GM18498 (cell line): ENCODE results near the gene JAG2.
"Not testable (repeated sequence)": the region's sequence is repeated elsewhere in the genome, so short reads cannot be mapped to it uniquely, and the experiment has no call there.

Experiments
- ATAC-seq: cut with Tn5 transposase; IDR thresholded peaks from one replicate; pipeline ENCODE4 v1.9.1; 2021; ENCODE audit warnings: mild to moderate bottlenecking, moderate library complexity; ENCODE audit not compliant: unreplicated experiment

The JAG2 gene

GRCh38 chr14:105123064-105123665 is 45.4 kb downstream of the JAG2 start:
- ATAC-seq, result no peak

DNA sequence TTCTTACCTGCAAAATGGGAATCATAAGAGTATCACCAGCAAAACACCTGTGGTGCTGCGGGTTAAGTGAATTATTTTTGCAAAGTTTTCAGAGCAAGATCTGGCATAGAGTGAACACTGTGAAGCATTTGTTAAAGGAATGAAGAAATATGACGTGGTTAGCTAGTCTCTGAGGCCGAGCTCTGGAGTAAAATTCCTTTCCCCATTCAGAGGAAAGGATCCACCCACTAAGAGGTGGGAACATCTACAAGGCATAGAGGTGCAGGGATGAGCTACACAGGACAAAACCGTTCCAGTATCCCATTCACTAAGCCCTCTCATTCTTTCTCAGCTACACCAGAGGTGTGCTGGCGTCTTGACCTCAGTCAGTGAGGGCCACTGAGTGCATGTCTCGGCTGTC is 48.5 kb downstream of the JAG2 start:
- ATAC-seq, result no peak

DNA sequence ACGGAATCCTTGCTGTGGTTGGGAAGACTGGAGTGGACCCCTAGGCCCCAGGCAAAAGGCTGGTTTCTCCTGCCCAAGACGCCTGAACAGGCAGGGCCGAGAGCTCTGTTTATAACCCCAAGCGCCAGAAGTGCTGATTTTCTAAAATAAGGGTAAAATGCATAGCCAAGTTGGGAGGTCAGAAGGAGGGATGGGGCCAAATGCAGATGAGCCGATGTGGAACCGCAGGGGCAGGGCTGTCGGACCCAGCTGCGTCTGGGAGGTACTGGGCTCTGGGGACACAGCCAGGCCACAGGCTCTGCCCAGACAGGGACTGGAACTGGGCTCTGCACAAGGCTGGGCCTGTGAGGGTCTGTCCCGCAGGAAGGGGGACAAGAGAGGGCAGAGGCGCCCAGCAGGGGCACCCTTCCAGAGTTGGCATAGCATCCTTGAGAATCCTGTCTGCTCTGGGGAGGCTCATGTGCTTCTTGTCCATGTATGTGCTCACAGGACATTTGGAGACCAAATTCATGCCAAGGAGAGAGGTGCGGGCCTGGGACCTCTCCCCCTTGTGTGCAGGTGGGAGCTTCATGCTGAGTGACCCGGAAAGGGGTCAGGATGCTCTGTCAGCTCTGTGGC is 49.1 kb downstream of the JAG2 start:
- ATAC-seq, result no peak

DNA sequence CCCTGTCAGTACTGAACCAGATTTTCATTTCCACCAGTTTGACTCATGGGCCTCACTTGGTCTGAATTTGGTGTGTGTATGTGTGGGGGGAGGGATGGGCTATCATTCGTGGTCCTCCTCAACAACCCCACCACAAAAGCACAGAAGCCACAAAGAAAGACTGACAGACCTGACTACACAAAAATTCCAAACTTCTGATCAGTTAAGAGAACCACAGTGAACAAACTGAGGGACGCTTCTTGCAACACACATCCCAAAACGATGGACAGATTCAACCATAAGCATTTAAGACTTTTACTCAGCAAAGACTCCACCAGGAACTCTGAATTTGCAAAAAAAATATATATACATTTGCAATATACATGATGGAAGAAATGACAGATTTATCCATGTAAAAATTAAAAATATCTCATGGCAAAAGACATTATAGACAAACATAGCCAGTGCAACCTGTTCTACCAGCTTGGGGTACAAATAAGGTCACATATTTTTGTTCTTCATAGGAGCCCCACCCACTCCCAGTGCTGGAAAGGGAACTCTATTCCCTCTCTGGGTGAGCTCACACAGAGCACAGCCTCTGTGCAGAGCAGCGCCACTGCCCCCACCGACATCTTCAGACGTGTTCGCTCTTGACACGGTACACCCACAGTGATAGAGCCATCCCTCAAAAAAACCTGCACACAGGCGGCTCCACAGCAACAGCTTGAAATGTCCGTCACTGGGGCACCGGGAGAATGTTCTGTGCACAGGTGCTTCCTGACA is 49.7 kb downstream of the JAG2 start:
- ATAC-seq, result no peak

GRCh38 chr14:105117710-105118385 is 50.7 kb downstream of the JAG2 start:
- no peak for ATAC-seq

DNA sequence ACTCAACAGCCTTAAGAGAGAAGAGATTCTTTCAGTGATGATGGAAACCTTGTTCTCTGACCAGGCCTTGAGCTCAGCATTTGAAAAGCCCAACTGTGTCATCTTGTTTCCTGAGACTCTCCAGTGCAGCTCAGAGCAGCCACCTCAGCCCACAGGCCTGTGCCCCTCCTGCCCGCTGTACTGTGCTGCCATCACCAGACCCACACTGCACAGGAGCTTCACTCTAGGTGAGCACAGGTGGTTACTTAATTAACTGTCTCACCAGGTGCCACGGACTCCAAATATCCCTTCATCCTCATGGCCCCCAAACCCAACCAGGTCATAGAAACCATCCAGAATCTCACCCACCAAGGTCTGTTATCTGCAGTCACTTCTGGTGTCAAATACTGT is 51.3 kb downstream of the JAG2 start:
- no peak for ATAC-seq

DNA sequence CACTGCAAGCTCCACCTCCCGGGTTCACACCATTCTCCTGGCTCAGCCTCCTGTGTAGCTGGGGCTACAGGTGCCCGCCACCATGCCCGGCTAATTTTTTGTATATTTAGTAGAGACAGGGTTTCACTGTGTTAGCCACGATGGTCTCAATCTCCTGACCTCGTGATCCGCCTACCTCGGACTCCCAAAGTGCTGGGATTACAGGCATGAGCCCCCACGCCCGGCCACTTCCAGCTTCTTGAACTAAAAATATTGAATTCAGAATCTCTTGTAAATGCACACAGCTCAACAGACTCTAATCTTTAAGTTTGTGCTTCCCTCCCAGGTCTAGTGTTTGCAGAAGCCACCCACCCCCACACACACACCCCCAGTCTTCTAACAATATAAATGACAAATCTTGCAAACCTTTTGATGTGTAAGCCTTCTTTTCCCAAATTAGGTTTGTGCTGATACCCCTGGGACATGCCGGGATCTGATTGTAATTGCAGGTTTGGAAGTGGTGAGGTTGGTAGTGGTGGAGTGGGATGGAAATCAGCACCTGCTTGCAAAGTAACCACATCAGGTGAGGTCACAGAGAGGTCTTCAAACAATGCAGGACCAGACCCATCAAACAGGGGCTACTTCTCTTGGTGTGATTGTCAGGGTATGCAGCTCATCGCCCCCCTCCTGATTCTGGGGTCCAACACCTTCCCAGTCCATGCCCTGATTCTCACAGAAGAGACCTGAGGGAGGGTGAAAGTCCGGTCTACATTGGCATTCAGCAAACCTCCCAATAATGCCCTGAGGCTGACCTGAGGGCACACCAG is 51.9 kb downstream of the JAG2 start:
- ATAC-seq, result no peak

GRCh38 chr14:105109243-105109642 is 59.3 kb downstream of the JAG2 start:
- ATAC-seq, result not testable (repeated sequence)

- ATAC-seq, result no peak
These were observed 60.1 kb downstream of the JAG2 start for GRCh38 chr14:105108516-105108864.

GRCh38 chr14:105107781-105108515 is 60.6 kb downstream of the JAG2 start:
- no peak for ATAC-seq

DNA sequence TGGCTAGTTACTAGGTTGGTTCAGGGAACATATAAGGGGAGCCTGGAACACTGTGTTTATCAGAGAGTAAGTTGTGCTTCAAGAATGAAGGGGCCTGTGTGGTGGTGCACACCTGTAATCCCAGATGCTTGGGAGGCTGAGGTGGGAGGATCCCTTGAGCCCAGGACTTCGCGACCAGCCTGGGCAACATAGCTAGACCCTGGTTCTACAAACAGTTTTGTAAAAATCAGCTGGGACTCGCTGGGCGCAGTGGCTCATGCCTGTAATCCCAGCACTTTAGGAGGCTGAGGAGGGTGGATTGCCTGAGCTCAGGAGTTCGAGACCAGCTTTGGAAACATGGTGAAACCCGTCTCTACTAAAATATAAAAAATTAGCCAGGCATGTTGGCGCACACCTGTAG is 61.2 kb downstream of the JAG2 start:
- ATAC-seq, result no peak

DNA sequence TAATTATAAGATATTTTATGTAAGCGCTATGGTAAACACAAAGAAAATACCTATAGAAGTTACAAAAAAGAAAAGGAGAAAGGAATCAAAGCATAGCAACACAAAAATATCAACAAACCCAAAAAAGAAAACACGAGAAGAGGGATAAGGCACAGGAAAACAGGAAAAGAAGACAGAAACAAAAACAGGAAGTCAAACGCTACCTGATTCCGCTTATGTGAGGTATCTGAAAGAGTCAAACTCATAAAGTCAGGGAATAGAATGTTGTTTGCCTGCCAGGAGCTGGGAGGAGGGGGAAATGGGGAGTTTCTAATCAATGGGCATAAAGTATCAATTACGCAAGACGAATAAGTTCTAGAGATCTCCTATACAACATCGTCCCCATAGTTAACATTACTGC is 63.4 kb downstream of the JAG2 start:
- ATAC-seq, result no peak

- no peak for ATAC-seq
These were observed 65.7 kb downstream of the JAG2 start for GRCh38 chr14:105102893-105103292.

DNA sequence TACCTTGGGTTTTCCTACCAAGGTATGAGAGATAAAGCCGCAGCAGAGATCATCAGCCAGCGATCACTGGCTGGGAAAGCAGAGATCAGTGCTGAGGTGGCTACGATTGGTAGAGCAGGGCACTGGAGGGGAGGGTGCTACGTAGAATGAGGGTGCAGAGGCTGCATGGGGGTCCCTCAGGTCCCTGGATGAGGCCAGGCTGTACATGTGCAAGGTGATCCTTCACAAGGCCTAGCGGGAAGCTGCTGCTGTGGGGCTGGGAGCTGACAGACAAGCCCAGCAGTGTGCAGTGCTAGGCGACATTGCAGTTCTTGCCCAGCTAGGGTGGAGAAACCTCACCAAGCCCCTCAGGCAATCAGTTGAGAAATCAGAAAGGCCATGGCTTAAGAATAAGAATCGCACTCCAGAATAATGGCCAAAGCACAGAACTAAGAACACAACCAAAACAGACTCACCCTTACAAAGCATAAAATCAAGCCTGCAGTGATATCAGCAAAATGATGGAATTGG is 66.2 kb downstream of the JAG2 start:
- no peak for ATAC-seq

DNA sequence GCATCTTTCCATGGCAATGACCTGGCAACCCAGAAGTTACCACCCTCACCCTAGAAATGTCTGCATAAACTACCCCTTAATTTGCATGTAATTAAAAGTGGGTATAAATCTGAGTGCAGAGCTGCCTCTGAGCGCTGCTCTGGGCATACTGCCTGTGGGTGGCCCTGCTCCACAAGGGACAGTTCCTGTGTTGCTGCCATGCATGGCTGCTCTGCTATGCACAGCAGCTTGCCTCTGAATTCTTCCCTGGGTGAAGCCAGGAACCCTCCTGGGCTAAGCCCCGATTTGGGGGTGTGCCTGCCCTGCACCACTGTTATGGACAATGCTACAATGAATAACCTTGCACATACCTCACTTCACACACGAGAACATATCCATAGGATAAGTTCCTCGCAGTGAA is 67.7 kb downstream of the JAG2 start:
- ATAC-seq, result no peak

- ATAC-seq, result no peak
These were observed 68.8 kb downstream of the JAG2 start for GRCh38 chr14:105099778-105100177.

DNA sequence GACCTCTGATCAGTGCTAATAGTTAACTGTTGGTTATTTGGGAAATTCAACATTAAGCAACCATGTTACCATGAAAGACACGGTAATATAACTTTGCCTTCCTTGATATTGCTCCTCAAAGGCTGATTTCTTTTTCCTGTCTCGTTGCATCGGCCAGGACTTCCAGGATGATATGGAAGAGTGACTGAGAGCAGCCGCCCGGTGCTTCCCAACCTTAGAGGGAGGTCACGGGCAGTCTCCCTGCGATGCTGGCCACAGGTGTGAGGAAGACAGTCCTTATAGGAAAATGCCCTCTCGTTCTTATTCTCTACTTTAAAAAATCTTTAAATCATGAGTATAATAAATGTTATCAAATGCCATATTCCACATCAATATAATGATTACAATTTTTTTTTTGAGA is 70.3 kb downstream of the JAG2 start:
- ATAC-seq, result no peak

DNA sequence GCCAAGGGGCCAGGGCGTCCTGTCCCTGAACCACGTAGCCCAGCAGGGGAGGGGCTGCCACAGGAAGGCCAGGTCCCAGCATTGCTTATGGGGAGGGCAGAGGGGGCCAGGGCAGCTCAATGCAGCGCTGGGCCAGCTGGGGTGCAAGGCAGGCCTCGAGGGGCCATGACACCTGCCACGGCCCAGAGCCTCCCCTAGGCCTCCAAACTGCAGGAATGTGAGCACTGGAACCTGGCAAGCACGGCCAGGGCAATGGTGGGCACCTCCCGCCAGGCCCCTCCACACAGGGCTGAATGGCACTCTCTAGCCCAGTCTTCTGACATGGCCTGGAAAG is 70.8 kb downstream of the JAG2 start:
- no peak for ATAC-seq

GRCh38 chr14:105096206-105096875 is 72.2 kb downstream of the JAG2 start:
- ATAC-seq, result no peak
